IPS DF 4.7 (cell line): ENCODE data around the gene ETHE1.
"Not testable (repeated sequence)": the region's sequence is repeated elsewhere in the genome, so short reads cannot be mapped to it uniquely, and the experiment has no call there.

ENCODE experiments used
- DNase-seq: peaks from one replicate; pipeline ENCODE4 v3.0.0-alpha.2; 2013; ENCODE audit warnings: low spot score; ENCODE audit errors: extremely low read depth

The ETHE1 gene

GRCh38 chr19:43524922-43525835 lies 1.8 kb downstream of the ETHE1 start:
- no peak for DNase-seq

- DNase-seq: not testable (repeated sequence)
Observed at GRCh38 chr19:43523696-43524095, 3.3 kb downstream of the ETHE1 start.

GRCh38 chr19:43522929-43523328 lies 4.1 kb downstream of the ETHE1 start:
- no peak for DNase-seq

- DNase-seq: no peak
Observed at GRCh38 chr19:43519436-43520088, 7.4 kb downstream of the ETHE1 start.

GRCh38 chr19:43518051-43518450 lies 8.9 kb downstream of the ETHE1 start:
- DNase-seq: no peak

DNA sequence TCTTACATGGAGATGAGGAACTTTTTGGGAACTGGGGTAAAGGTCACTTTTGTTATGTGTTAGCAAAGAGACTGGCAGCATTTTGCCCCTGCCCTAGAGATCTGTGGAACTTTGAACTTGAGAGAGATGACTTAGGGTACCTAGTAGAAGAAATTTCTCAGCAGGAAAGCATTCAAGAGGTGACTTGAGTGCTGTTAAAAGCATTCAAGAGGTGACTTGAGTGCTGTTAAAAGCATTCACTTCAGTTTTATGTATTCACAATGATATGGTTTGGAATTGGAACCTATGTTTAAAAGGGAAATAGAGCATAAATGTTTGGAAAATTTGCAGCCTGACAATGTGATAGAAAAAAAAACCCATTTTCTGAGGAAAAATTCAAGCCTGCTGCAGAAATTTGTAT lies 14.6 kb downstream of the ETHE1 start:
- not testable (repeated sequence) for DNase-seq

GRCh38 chr19:43511324-43511723 lies 15.7 kb downstream of the ETHE1 start:
- DNase-seq: no peak

GRCh38 chr19:43510713-43511112 lies 16.3 kb downstream of the ETHE1 start:
- no peak for DNase-seq

DNA sequence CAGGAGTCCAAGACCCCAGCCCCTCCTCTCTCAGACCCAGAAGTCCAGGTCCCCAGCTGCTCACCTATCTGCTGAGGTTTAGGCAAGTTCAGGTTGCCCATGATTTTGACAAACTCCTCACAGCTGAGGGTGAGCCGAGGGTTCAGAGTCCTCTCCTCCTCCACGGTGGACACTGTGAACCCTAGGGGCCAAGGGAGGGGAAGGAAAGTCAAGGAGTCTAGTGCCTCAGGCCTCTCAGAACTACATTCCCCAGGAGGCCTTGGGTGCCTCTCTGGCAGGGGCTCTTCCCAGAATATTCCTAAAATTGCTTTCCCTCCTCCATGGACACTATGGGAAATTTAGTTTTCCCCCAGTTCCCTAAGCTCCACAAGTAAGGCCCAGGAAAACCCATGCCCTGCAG lies 19.1 kb downstream of the ETHE1 start:
- DNase-seq: no peak

GRCh38 chr19:43506629-43507028 lies 20.4 kb downstream of the ETHE1 start:
- no peak for DNase-seq

DNA sequence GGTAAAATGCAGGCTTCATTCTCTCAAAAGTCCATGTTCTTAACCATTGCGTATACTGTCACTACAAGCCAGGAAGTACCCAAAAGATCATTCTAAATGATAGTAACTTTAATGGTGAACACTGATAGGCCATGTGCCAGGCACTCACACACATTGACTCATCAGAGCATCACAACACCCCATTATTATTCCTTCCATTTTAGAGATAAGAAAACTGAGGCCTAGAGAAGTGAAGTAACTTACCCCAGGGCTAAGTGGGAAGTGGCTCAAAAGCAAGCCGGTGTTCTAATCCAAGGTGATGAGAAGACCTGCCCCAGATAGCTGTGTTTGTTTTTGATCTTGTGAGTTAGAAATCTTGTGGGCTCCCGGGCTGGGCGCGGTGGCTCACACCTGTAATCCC lies 21.1 kb downstream of the ETHE1 start:
- no peak for DNase-seq

DNA sequence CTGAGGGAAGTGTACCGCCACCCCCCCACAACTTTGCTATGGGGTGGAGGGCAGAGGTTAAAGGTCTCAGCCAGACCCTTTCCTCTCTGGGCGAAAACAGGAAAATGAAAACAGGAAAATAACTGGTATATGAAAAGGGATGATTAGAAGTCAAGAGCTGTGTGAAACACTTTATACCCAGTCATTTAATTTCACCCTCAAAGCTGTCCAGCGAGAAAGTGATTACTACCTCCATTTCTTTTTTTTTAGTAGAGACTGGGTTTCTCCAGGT lies 21.9 kb downstream of the ETHE1 start:
- DNase-seq: no peak

DNA sequence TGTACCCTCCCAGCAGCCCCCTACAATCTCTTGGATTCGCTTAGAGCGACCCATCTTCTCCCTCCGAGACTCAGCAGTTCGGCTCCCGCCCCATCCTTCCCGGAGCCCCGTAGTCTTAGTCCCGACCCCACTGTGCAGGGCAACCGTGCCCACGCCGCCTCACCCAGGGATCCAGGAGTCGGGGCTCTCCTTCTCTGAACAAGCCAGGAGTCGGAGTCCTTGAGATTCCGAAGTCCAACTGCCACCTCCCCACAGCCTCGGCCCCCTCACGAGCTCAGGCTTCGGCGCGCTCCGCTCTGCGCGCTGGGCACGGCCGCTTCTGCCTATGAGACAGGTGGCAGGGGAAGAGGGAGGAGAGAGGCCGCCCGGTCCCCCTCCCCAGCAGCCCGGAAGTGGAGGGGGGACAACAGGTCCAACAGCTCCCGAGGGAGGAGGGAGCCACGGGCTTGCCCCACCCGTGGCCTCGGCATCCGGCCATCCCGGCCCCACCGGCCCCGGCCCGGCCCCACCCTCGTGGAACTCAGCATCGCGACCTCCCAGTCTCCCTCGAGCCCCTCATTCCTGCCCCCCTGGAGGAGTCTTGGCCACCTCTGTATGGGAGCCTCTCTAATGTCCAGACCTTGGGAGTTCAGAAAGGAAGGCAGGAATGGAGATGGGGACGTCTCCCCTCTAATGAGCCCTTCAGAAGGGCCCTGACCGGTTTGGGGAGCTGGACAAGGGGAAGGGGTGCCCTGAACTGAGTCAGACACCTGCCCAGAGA lies 22.4 kb downstream of the ETHE1 start, which contains the start of gene PHLDB3:
Gene PHLDB3 (minus strand): TSS at position 321 of the 760 bp plus-strand sequence. CDS start 628 bp downstream, outside the sequence.
- DNase-seq: no peak

DNA sequence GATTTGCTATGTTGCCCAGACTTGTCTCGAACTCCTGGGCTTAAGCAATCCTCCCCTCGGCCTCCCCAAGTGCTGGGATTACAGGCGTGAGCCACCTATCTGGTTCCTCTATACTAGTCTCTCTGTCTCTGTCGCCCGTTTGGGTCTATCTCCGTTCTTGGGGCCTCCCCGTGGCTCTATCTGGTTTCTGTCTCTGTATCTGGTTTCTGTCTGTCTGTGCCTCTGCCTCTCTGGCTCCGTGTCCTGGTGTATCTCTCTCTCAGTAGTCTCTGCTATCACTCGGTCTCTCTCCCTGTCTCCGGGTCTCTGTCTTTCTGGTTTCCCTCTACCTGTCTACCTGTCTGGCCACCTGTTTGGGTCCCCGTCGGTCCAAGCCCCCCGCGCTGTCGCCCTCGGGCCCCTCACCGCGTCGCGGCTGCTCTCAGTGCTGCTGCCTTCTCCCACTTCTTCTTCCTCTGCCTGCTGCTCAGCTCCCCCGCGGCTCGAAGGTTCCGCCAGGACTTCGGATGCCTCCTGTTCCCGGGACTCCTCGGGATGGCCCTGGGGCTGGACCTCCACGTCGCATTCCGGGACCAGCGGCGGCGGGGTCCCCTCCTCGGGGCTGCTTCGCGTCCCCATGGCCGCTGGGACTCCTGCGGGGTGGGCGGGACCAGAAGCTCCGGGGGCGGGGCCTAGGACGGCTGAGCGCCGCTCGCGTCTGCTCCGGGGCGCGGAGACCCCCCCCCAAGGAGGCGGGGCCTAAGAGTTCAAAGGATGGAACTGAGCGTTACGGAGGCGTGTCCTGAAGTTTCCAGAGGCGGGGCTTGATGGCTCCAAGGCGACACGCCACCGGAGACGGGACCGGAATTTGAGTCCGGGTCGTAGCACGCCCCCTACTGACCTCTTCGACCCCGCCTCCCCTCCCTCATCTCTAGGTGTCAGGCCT lies 23.2 kb downstream of the ETHE1 start:
- no peak for DNase-seq

- no peak for DNase-seq
Observed at GRCh38 chr19:43502419-43502976, 24.5 kb downstream of the ETHE1 start.

- no peak for DNase-seq
Observed at GRCh38 chr19:43501661-43502418, 25.2 kb downstream of the ETHE1 start.

DNA sequence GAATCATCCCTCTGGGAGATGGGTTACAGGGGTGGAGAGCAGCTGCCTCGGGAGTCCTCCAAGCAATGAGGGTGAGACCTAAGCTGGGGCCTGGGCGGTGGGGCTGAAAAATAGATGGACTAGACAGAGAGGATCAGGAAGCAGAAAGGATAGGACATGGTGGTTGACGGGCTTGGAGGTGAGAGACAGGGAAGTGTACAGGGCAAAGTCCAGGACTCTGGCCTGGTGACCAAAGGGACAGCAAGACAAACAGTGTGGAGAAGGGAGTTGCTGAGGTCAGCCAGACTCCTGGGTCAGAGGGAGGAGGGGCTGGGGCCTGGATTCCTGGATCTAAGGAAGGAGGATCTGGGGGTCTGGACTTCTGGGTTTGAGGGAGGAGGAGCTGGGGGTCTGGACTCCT lies 28.0 kb downstream of the ETHE1 start:
- no peak for DNase-seq

- DNase-seq: no peak
Observed at GRCh38 chr19:43498233-43498842, 28.7 kb downstream of the ETHE1 start.

- no peak for DNase-seq
Observed at GRCh38 chr19:43496960-43497359, 30.0 kb downstream of the ETHE1 start.

DNA sequence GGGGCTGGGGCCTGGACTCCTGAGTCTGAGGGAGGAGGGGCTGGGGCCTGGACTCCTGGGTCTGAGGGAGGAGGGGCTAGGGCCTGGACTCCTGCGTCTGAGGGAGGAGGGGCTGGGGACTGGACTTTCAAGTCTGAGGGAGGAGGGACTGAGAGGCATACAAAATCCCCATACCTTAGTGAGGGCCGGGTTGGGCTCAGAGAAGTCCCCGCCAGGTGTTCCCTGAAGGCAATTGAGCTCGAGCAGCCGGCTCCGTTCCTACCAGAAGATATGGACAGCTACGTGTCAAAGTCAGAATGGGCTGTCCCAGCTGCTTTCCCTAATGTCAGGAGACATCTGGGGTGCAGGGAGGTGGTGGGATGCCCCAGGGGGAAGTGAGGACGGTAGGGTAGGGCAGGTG lies 31.9 kb downstream of the ETHE1 start:
- no peak for DNase-seq
